GM18520 (cell line): ENCODE data around the gene IYD.

ENCODE experiments used
- ATAC-seq: cut with Tn5 transposase; IDR thresholded peaks from one replicate; pipeline ENCODE4 v1.9.1; 2021; ENCODE audit not compliant: unreplicated experiment

The IYD gene

GRCh38 chr6:150368762-150369161 is at the start of gene IYD:
Gene IYD, plus strand, starts transcription at chr6:150369012. Its CDS starts 20 bp downstream, at chr6:150369032.
- ATAC-seq = no peak

- no peak for ATAC-seq
Measured at GRCh38 chr6:150319924-150320323, 48.9 kb upstream of the IYD start.

- ATAC-seq = no peak
Measured at GRCh38 chr6:150320442-150320841, 48.4 kb upstream of the IYD start.

- no peak for ATAC-seq
Measured at GRCh38 chr6:150322466-150322871, 46.3 kb upstream of the IYD start.

GRCh38 chr6:150323205-150323604 is 45.6 kb upstream of the IYD start:
- ATAC-seq = no peak

GRCh38 chr6:150324044-150324443 is 44.8 kb upstream of the IYD start:
- ATAC-seq = no peak

- no peak for ATAC-seq
Measured at GRCh38 chr6:150325066-150325772, 43.6 kb upstream of the IYD start.

- ATAC-seq = no peak
Measured at GRCh38 chr6:150327117-150327774, 41.6 kb upstream of the IYD start.

GRCh38 chr6:150328744-150329405 is 39.9 kb upstream of the IYD start:
- ATAC-seq = no peak

GRCh38 chr6:150331344-150331743 is 37.5 kb upstream of the IYD start:
- ATAC-seq = no peak

GRCh38 chr6:150332939-150333584 is 35.8 kb upstream of the IYD start:
- ATAC-seq = no peak

GRCh38 chr6:150333585-150333941 is 35.2 kb upstream of the IYD start:
- ATAC-seq = no peak

- no peak for ATAC-seq
Measured at GRCh38 chr6:150334790-150335783, 33.7 kb upstream of the IYD start.

GRCh38 chr6:150336299-150336698 is 32.5 kb upstream of the IYD start:
- peak; percentile 76 for ATAC-seq

GRCh38 chr6:150336708-150337107 is 32.1 kb upstream of the IYD start:
- ATAC-seq = no peak

GRCh38 chr6:150342126-150342525 is 26.7 kb upstream of the IYD start:
- no peak for ATAC-seq

- ATAC-seq = no peak
Measured at GRCh38 chr6:150343434-150343833, 25.4 kb upstream of the IYD start.

- ATAC-seq = no peak
Measured at GRCh38 chr6:150345781-150346180, 23.0 kb upstream of the IYD start.

GRCh38 chr6:150346346-150346745 is 22.5 kb upstream of the IYD start:
- ATAC-seq = no peak

- ATAC-seq = no peak
Measured at GRCh38 chr6:150347845-150348244, 21.0 kb upstream of the IYD start.

GRCh38 chr6:150349546-150349945 is 19.3 kb upstream of the IYD start:
- no peak for ATAC-seq
